Stimulated activated CD4-positive, alpha-beta T cell treated with anti-CD3 and anti-CD28 coated beads, Interleukin-2, amount 100 ng/mL, for 24 hours (primary cell): ENCODE data around the gene TMEM63A.
"Not testable (repeated sequence)": the region's sequence is repeated elsewhere in the genome, so short reads cannot be mapped to it uniquely, and the experiment has no call there.

Source experiments
- DNase-seq, 2 donors: peaks; one replicate each; pipeline ENCODE4 v3.0.0-alpha.2; 2020

The TMEM63A gene

GRCh38 chr1:225881959-225882693, at the start of gene TMEM63A:
Gene TMEM63A (minus strand): TSS chr1:225882380. CDS start chr1:225877580, 4,800 bp downstream.
- DNase-seq: peak; percentile 87 to 90

- DNase-seq: no peak
These were observed 49.3 kb upstream of the TMEM63A start for GRCh38 chr1:225931270-225932136.

- DNase-seq: no peak
These were observed 48.4 kb upstream of the TMEM63A start for GRCh38 chr1:225930566-225930965.

- not testable (repeated sequence) for DNase-seq
These were observed 47.3 kb upstream of the TMEM63A start for GRCh38 chr1:225929462-225929861.

- no peak for DNase-seq
These were observed 46.3 kb upstream of the TMEM63A start for GRCh38 chr1:225928186-225929175.

- no peak for DNase-seq
These were observed 44.5 kb upstream of the TMEM63A start for GRCh38 chr1:225926551-225927113.

GRCh38 chr1:225923692-225924555, 41.7 kb upstream of the TMEM63A start, which contains the start of gene PYCR2:
Gene PYCR2 (minus strand): TSS chr1:225924250. CDS start chr1:225924110, 140 bp downstream.
- peak; percentile 93 to 95 for DNase-seq

- DNase-seq: no peak
These were observed 41.2 kb upstream of the TMEM63A start for GRCh38 chr1:225923381-225923691.

GRCh38 chr1:225921734-225922709, 39.8 kb upstream of the TMEM63A start:
- no peak for DNase-seq

GRCh38 chr1:225919906-225920305, 37.7 kb upstream of the TMEM63A start:
- peak in 1 of 2 donors; percentile 44 for DNase-seq

- no peak for DNase-seq
These were observed 36.1 kb upstream of the TMEM63A start for GRCh38 chr1:225918280-225918679.

- no peak for DNase-seq
These were observed 35.4 kb upstream of the TMEM63A start for GRCh38 chr1:225917536-225917935.

- DNase-seq: no peak
These were observed 34.9 kb upstream of the TMEM63A start for GRCh38 chr1:225917101-225917500.

GRCh38 chr1:225915538-225915991, 33.4 kb upstream of the TMEM63A start:
- DNase-seq: no peak

GRCh38 chr1:225914947-225915346, 32.8 kb upstream of the TMEM63A start:
- no peak for DNase-seq

GRCh38 chr1:225914391-225914790, 32.2 kb upstream of the TMEM63A start:
- DNase-seq: no peak

- DNase-seq: peak; percentile 80 to 81
These were observed 29.3 kb upstream of the TMEM63A start for GRCh38 chr1:225911191-225912130.

- no peak for DNase-seq
These were observed 27.3 kb upstream of the TMEM63A start for GRCh38 chr1:225909477-225909876.

GRCh38 chr1:225908773-225909172, 26.6 kb upstream of the TMEM63A start:
- DNase-seq: no peak
